CD4-positive, alpha-beta T cell treated with Interleukin-6 at 100 ng/mL for 8 hours (primary cell): ENCODE results near the gene PLEKHA1.

Experiments
- DNase-seq: peaks from one replicate; pipeline ENCODE4 v3.0.0-alpha.2; 2020; ENCODE audit warnings: mixed read lengths, low spot score

The PLEKHA1 gene

GRCh38 chr10:122347170-122347841, 27.2 kb upstream of the PLEKHA1 start:
- no peak for DNase-seq

- no peak for DNase-seq
Observed at GRCh38 chr10:122348512-122348911, 26.0 kb upstream of the PLEKHA1 start.

GRCh38 chr10:122348935-122349361, 25.6 kb upstream of the PLEKHA1 start:
- DNase-seq: no peak

GRCh38 chr10:122349758-122350369, 24.6 kb upstream of the PLEKHA1 start:
- DNase-seq: no peak

- no peak for DNase-seq
Observed at GRCh38 chr10:122350893-122351292, 23.6 kb upstream of the PLEKHA1 start.

GRCh38 chr10:122352817-122353525, 21.5 kb upstream of the PLEKHA1 start:
- DNase-seq: no peak

- no peak for DNase-seq
Observed at GRCh38 chr10:122354383-122354782, 20.1 kb upstream of the PLEKHA1 start.

GRCh38 chr10:122357685-122358084, 16.8 kb upstream of the PLEKHA1 start:
- DNase-seq: no peak

GRCh38 chr10:122359621-122360020, 14.9 kb upstream of the PLEKHA1 start:
- DNase-seq: no peak

GRCh38 chr10:122361046-122361445, 13.5 kb upstream of the PLEKHA1 start:
- DNase-seq: no peak

- no peak for DNase-seq
Observed at GRCh38 chr10:122362031-122362592, 12.4 kb upstream of the PLEKHA1 start.

- DNase-seq: no peak
Observed at GRCh38 chr10:122362621-122363020, 11.9 kb upstream of the PLEKHA1 start.

- no peak for DNase-seq
Observed at GRCh38 chr10:122363311-122363710, 11.2 kb upstream of the PLEKHA1 start.

- DNase-seq: no peak
Observed at GRCh38 chr10:122363722-122364463, 10.6 kb upstream of the PLEKHA1 start.

GRCh38 chr10:122368502-122369254, 5.8 kb upstream of the PLEKHA1 start:
- no peak for DNase-seq

GRCh38 chr10:122373108-122373507, 1.4 kb upstream of the PLEKHA1 start:
- DNase-seq: no peak

GRCh38 chr10:122373721-122374120, 787 bp upstream of the PLEKHA1 start:
- DNase-seq: no peak

- DNase-seq: peak; percentile 50
Observed at GRCh38 chr10:122374859-122375678, 561 bp downstream of the PLEKHA1 start.

GRCh38 chr10:122375679-122376160, 1.2 kb downstream of the PLEKHA1 start:
- no peak for DNase-seq

- DNase-seq: no peak
Observed at GRCh38 chr10:122376364-122376961, 2.0 kb downstream of the PLEKHA1 start.
